Parathyroid adenoma (tissue), 2 donors: Measurements from ENCODE around the gene MYO9B.

Experiments
- H2AFZ ChIP-seq: fragments of 300-600 bp; sonication (generic); one replicate; pipeline ENCODE4 v1.7.0; 2017; ENCODE audit warnings: antibody characterized with exemption, mild to moderate bottlenecking
- H3K27ac ChIP-seq: fragments of 300-600 bp; sonication (generic); one replicate; pipeline ENCODE4 v1.7.0; 2017
- H3K27me3 ChIP-seq: fragments of 300-600 bp; sonication (generic); one replicate; pipeline ENCODE4 v1.7.0; 2017; ENCODE audit warnings: low read length; ENCODE audit not compliant: control insufficient read depth, insufficient read depth
- H3K36me3 ChIP-seq: fragments of 300-600 bp; sonication (generic); one replicate; pipeline ENCODE4 v1.7.0; 2017; ENCODE audit warnings: low read length; ENCODE audit not compliant: control insufficient read depth, insufficient read depth
- H3K4me1 ChIP-seq: fragments of 300-600 bp; sonication (generic); one replicate; pipeline ENCODE4 v1.7.0; 2017; ENCODE audit warnings: control low read depth
- H3K4me2 ChIP-seq: fragments of 300-600 bp; sonication (generic); one replicate; pipeline ENCODE4 v1.7.0; 2017; ENCODE audit warnings: low read length
- H3K4me3 ChIP-seq: fragments of 300-600 bp; sonication (generic); one replicate; pipeline ENCODE4 v1.7.0; 2017; ENCODE audit warnings: low read depth, low read length
- H3K79me2 ChIP-seq: fragments of 300-600 bp; sonication (generic); one replicate; pipeline ENCODE4 v1.7.0; 2017; ENCODE audit warnings: control low read depth
- H3K9ac ChIP-seq: fragments of 300-600 bp; sonication (generic); one replicate; pipeline ENCODE4 v1.7.0; 2017; ENCODE audit warnings: mild to moderate bottlenecking
- H3K9me3 ChIP-seq: fragments of 300-600 bp; sonication (generic); one replicate; pipeline ENCODE4 v1.7.0; 2017; ENCODE audit warnings: low read length; ENCODE audit not compliant: control insufficient read depth
- TF ChIP-seq, protein P1 (sequence below): fragments of 300-600 bp; sonication (generic); IDR thresholded peaks from one replicate; pipeline ENCODE4 v1.7.0; 2017; ENCODE audit warnings: antibody characterized with exemption, mild to moderate bottlenecking
- donor health status: primary hyperparathyroidism.

Gene MYO9B

DNA sequence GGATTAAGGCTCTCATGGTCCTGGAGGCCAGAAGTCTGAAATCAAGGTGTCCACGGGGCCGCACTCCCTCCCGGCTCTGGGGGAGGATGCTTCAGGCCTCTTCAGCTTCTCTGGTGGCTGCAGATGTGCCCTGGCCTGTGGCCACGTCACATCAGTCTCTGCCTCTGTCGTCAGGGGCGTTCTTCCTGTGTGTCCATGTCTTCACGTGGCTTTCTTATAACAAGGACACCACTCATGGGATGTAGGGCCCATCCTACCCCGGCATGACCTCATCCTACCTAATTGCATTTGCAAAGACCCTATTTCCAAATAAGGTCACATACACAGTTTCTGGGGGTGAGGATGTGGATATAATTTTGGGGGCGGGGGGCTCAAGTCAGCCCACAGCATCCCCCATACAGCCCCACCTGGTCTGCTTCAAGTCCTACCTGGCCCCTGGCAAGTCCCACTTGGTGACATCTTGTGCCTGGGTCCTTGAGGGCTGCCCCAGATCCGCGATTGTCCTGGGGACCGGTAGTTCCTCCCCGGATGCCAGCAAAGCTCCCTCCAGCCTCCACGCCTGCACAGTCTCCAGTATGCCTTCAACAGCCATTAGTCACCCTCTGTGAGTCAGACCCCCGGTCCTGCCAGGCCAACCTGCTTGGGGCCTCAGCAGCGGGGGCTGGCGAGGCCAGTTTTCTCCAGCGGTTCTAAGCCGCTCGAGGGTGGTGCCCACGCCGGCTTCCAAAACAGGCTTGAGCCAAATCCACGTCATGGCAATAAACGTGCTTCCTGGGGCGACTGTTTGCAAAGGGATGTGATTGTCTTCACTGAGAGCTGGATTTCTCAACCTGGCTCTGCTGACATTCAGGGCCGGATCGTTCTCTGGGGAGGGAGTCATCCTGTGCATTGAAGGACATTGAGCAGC, 32.2 kb downstream of the MYO9B start:
- Histone ChIP-seq H3K4me1 (no peaks in the 10 kb centered on the region), H3K4me3 (no peak overlapping the region), H3K27me3 (no peaks in the 10 kb centered on the region), H3K9ac (no peak overlapping the region), H3K36me3 (no peaks in the 10 kb centered on the region), H3K4me2 (no peak overlapping the region), H3K9me3 (no peaks in the 10 kb centered on the region), H3K27ac (no peak overlapping the region), H2AFZ (no peak overlapping the region), H3K79me2 (peaks cover 10% of the 10 kb centered on the region)
- TF ChIP-seq, protein P1, sequence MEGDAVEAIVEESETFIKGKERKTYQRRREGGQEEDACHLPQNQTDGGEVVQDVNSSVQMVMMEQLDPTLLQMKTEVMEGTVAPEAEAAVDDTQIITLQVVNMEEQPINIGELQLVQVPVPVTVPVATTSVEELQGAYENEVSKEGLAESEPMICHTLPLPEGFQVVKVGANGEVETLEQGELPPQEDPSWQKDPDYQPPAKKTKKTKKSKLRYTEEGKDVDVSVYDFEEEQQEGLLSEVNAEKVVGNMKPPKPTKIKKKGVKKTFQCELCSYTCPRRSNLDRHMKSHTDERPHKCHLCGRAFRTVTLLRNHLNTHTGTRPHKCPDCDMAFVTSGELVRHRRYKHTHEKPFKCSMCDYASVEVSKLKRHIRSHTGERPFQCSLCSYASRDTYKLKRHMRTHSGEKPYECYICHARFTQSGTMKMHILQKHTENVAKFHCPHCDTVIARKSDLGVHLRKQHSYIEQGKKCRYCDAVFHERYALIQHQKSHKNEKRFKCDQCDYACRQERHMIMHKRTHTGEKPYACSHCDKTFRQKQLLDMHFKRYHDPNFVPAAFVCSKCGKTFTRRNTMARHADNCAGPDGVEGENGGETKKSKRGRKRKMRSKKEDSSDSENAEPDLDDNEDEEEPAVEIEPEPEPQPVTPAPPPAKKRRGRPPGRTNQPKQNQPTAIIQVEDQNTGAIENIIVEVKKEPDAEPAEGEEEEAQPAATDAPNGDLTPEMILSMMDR: no peak

- H3K4me1 ChIP-seq: no peaks in the 10 kb centered on the region
- H2AFZ ChIP-seq: no peak overlapping the region
- peaks cover 12% of the 10 kb centered on the region for H3K79me2 ChIP-seq
- no peaks in the 10 kb centered on the region for H3K27me3 ChIP-seq
- no peak overlapping the region for H3K4me2 ChIP-seq
- H3K9me3 ChIP-seq: no peaks in the 10 kb centered on the region
- H3K4me3 ChIP-seq: no peak overlapping the region
- H3K36me3 ChIP-seq: no peaks in the 10 kb centered on the region
- H3K9ac ChIP-seq: no peak overlapping the region
- H3K27ac ChIP-seq: no peak overlapping the region
- TF ChIP-seq, protein P1: no peak
Measured at GRCh38 chr19:17108453-17108784, 32.8 kb downstream of the MYO9B start.

- no peak overlapping the region for H2AFZ ChIP-seq
- H3K27me3 ChIP-seq: no peaks in the 10 kb centered on the region
- no peak overlapping the region for H3K9ac ChIP-seq
- H3K27ac ChIP-seq: no peak overlapping the region
- H3K4me1 ChIP-seq: no peaks in the 10 kb centered on the region
- H3K4me3 ChIP-seq: no peak overlapping the region
- H3K79me2 ChIP-seq: peaks cover 12% of the 10 kb centered on the region
- TF ChIP-seq, protein P1: no peak
- H3K36me3 ChIP-seq: no peaks in the 10 kb centered on the region
- H3K9me3 ChIP-seq: no peaks in the 10 kb centered on the region
- H3K4me2 ChIP-seq: no peak overlapping the region
Measured at GRCh38 chr19:17109300-17109699, 33.7 kb downstream of the MYO9B start.

DNA sequence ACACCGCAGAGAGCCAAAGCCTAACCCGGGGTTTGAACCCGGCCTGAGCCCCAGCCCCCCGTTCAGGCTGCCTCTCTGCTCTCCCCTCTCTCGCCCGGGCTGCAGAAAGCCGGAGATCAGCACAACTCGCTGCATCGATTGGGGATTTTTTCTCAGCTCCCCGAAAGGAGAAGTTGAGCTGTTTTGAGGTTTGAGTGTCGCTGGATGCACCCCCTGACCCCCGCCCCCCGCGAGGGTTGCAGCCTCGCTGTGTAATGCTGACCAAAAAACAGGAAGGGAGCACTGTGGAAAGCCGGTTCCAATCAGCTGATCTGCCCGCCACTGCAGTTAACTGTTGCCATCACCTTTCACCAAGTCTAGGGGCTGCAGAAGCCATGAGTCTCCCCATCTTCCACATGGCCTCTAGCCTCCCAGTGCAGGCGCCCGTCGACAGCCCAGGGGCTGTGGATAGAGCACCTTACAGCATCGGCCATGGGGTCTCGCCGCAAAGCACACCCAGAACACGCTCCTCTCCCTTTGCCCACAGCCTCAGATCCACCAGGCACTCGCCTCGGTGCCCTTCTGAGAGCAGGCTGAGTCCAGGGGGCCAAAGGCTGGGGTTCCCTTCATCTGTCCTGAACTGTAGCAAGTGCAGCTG, 34.5 kb downstream of the MYO9B start:
- no peaks in the 10 kb centered on the region for H3K36me3 ChIP-seq
- no peaks in the 10 kb centered on the region for H3K27me3 ChIP-seq
- TF ChIP-seq, protein P1: no peak
- peaks cover 12% of the 10 kb centered on the region for H3K79me2 ChIP-seq
- no peaks in the 10 kb centered on the region for H3K4me1 ChIP-seq
- no peaks in the 10 kb centered on the region for H3K9me3 ChIP-seq
- no peak overlapping the region for H3K4me2 ChIP-seq
- no peak overlapping the region for H3K9ac ChIP-seq
- H3K4me3 ChIP-seq: no peak overlapping the region
- H3K27ac ChIP-seq: no peak overlapping the region
- no peak overlapping the region for H2AFZ ChIP-seq
